Mesenchymal stem cell (in vitro differentiated cells and primary cell): ENCODE measurements around the gene ADORA2A.

ENCODE experiments used
- DNase-seq: peaks from one replicate; pipeline ENCODE4 v3.0.0-alpha.2; 2013
- H2AFZ ChIP-seq: one replicate; pipeline ENCODE4 v1.6.1; 2013; ENCODE audit warnings: low read depth, mild to moderate bottlenecking, control low read depth, inconsistent platforms, low read length, moderate library complexity
- H2AK5ac ChIP-seq: 2 replicates; pipeline ENCODE4 v1.6.1; 2013; ENCODE audit warnings: low read length, moderate library complexity, mild to moderate bottlenecking, inconsistent platforms; ENCODE audit not compliant: severe bottlenecking
- H2BK120ac ChIP-seq: one replicate; pipeline ENCODE4 v1.6.1; 2013; ENCODE audit warnings: low read depth, mild to moderate bottlenecking, inconsistent platforms, low read length, moderate library complexity
- H2BK12ac ChIP-seq, 2 experiments: one replicate each; pipeline ENCODE4 v1.6.1; 2013; ENCODE audit warnings: inconsistent platforms in 2 of 2, low read length in 2 of 2, mild to moderate bottlenecking in 2 of 2, moderate library complexity in 2 of 2, control low read depth in 1 of 2
- H2BK15ac ChIP-seq: one replicate; pipeline ENCODE4 v1.6.1; 2013; ENCODE audit warnings: mild to moderate bottlenecking, low read depth, inconsistent platforms; ENCODE audit not compliant: poor library complexity, severe bottlenecking
- H2BK5ac ChIP-seq: 2 replicates; pipeline ENCODE4 v1.6.1; 2013; ENCODE audit warnings: low read depth, mild to moderate bottlenecking, low read length, control low read depth, inconsistent platforms; ENCODE audit not compliant: poor library complexity, severe bottlenecking
- H3K14ac ChIP-seq, 2 experiments: one replicate each; pipeline ENCODE4 v1.6.1; 2013; ENCODE audit warnings: inconsistent platforms in 2 of 2, low read length in 2 of 2, control low read depth in 1 of 2, mild to moderate bottlenecking in 1 of 2, moderate library complexity in 1 of 2
- H3K18ac ChIP-seq, 2 experiments: one replicate each; pipeline ENCODE4 v1.6.1; 2013; ENCODE audit warnings: inconsistent platforms in 2 of 2, low read length in 2 of 2, control low read depth in 1 of 2, low read depth in 1 of 2, mild to moderate bottlenecking in 1 of 2
- H3K23ac ChIP-seq, 2 experiments: one replicate each; pipeline ENCODE4 v1.6.1; 2013; ENCODE audit warnings: inconsistent platforms in 2 of 2, low read length in 2 of 2, mild to moderate bottlenecking in 2 of 2, moderate library complexity in 2 of 2, control low read depth in 1 of 2
- H3K27ac ChIP-seq: 2 replicates; pipeline ENCODE4 v1.5.1; 2013; ENCODE audit warnings: mild to moderate bottlenecking, moderate library complexity, low read length, control low read depth, inconsistent platforms; ENCODE audit not compliant: poor library complexity, severe bottlenecking
- H3K27me3 ChIP-seq, 2 experiments: 2 replicates each; pipeline versions ENCODE4 v1.6.1 to v1.7.0; 2013; ENCODE audit warnings: low read length in 2 of 2, mild to moderate bottlenecking in 2 of 2, moderate library complexity in 2 of 2, control low read depth in 1 of 2, inconsistent platforms in 1 of 2; ENCODE audit not compliant: control insufficient read depth in 1 of 2, insufficient read depth in 1 of 2
- H3K36me3 ChIP-seq, 2 experiments: 2 replicates each; pipeline versions ENCODE4 v1.6.1 to v1.7.0; 2013; ENCODE audit warnings: low read length in 2 of 2, control low read depth in 1 of 2, inconsistent platforms in 1 of 2, low read depth in 1 of 2, mild to moderate bottlenecking in 1 of 2; ENCODE audit not compliant: insufficient read depth in 2 of 2, control insufficient read depth in 1 of 2
- H3K4ac ChIP-seq, 2 experiments: one replicate each; pipeline ENCODE4 v1.6.1; 2013; ENCODE audit warnings: inconsistent platforms in 2 of 2, low read length in 2 of 2, mild to moderate bottlenecking in 2 of 2, moderate library complexity in 2 of 2, control low read depth in 1 of 2, low read depth in 1 of 2
- H3K4me1 ChIP-seq: 2 replicates; pipeline ENCODE4 v1.6.1; 2013; ENCODE audit warnings: low read depth, low read length, control low read depth; ENCODE audit not compliant: control insufficient read depth, insufficient read depth
- H3K4me2 ChIP-seq: 2 replicates; pipeline ENCODE4 v1.6.1; 2013; ENCODE audit warnings: low read length, mild to moderate bottlenecking, inconsistent platforms; ENCODE audit not compliant: poor library complexity, severe bottlenecking
- H3K4me3 ChIP-seq, 2 experiments: 2 replicates each; pipeline versions ENCODE4 v1.5.1 to v1.7.0; 2013; ENCODE audit warnings: low read length in 2 of 2, mild to moderate bottlenecking in 2 of 2, control low read depth in 1 of 2, low read depth in 1 of 2; ENCODE audit not compliant: insufficient read depth in 1 of 2
- H3K79me1 ChIP-seq: replicated peaks from 2 replicates; pipeline ENCODE4 v1.6.1; 2013; ENCODE audit warnings: mild to moderate bottlenecking, control low read depth, low read length, inconsistent platforms; ENCODE audit not compliant: poor library complexity, severe bottlenecking
- H3K9ac ChIP-seq: 2 replicates; pipeline ENCODE4 v1.7.0; 2013; ENCODE audit warnings: mild to moderate bottlenecking, low read length, moderate library complexity
- H3K9me3 ChIP-seq: 2 replicates; pipeline ENCODE4 v1.7.0; 2013; ENCODE audit warnings: mild to moderate bottlenecking, low read length; ENCODE audit not compliant: control insufficient read depth
- H4K8ac ChIP-seq: one replicate; pipeline ENCODE4 v1.6.1; 2013; ENCODE audit warnings: inconsistent platforms, mild to moderate bottlenecking, low read length, moderate library complexity
- H4K91ac ChIP-seq: one replicate; pipeline ENCODE4 v1.6.1; 2013; ENCODE audit warnings: mild to moderate bottlenecking, low read length, inconsistent platforms
- WGBS: methylation state at CpG from one replicate; pipeline ENCODE4 v1.1.7; 2013; ENCODE audit warnings: mixed read lengths; 5-methylcytosine and 5-hydroxymethylcytosine counted together

Gene ADORA2A

GRCh38 chr22:24416095-24416494 is 11.3 kb upstream of the ADORA2A start:
- Histone ChIP-seq H2BK5ac (no peak overlapping the region), H3K9ac (no peak overlapping the region), H3K14ac (no peak overlapping the region), H3K4ac (no peak overlapping the region), H3K27me3 (no peaks in the 10 kb centered on the region), H3K9me3 (no peaks in the 10 kb centered on the region), H4K8ac (no peak overlapping the region), H4K91ac (peak overlapping the region; percentile 43), H2AK5ac (no peak overlapping the region), H3K4me3 (no peak overlapping the region), H3K36me3 (peaks cover 65 to 67% of the 10 kb centered on the region in 2 experiments), H3K4me2 (no peak overlapping the region), H2BK15ac (no peak overlapping the region), H2AFZ (no peak overlapping the region), H3K79me1 (peaks cover 9% of the 10 kb centered on the region), H3K27ac (no peak overlapping the region), H3K18ac (no peak overlapping the region), H2BK12ac (no peak overlapping the region), H2BK120ac (no peak overlapping the region), H3K23ac (no peak overlapping the region), H3K4me1 (peaks cover 24% of the 10 kb centered on the region)
- no peak for DNase-seq
- 94% methylated on average over 8 of the region's 8 CpGs for WGBS

- WGBS, result 93% methylated on average over 6 of the region's 6 CpGs
- Histone ChIP-seq H3K14ac (no peak overlapping the region), H3K9ac (no peak overlapping the region), H3K4me3 (no peak overlapping the region), H4K8ac (no peak overlapping the region), H3K18ac (no peak overlapping the region), H4K91ac (no peak overlapping the region), H3K4me1 (peaks cover 24% of the 10 kb centered on the region), H2BK5ac (no peak overlapping the region), H3K27ac (no peak overlapping the region), H3K27me3 (peaks cover 0 to under 1% of the 10 kb centered on the region in 2 experiments), H3K4ac (no peak overlapping the region), H2BK15ac (no peak overlapping the region), H3K79me1 (peaks cover 5% of the 10 kb centered on the region), H2BK120ac (no peak overlapping the region), H3K9me3 (no peaks in the 10 kb centered on the region), H3K4me2 (no peak overlapping the region), H2AK5ac (no peak overlapping the region), H3K23ac (no peak overlapping the region), H2BK12ac (no peak overlapping the region), H3K36me3 (peaks cover 61 to 62% of the 10 kb centered on the region in 2 experiments), H2AFZ (no peak overlapping the region)
- DNase-seq, result no peak
These were observed 10.8 kb upstream of the ADORA2A start for GRCh38 chr22:24416611-24417010.

- Histone ChIP-seq H4K8ac (no peak overlapping the region), H3K18ac (no peak overlapping the region), H3K9me3 (no peaks in the 10 kb centered on the region), H2BK120ac (no peak overlapping the region), H3K4ac (no peak overlapping the region), H3K27ac (no peak overlapping the region), H3K23ac (no peak overlapping the region), H3K36me3 (peaks cover 55 to 56% of the 10 kb centered on the region in 2 experiments), H3K4me3 (no peak overlapping the region), H3K4me2 (no peak overlapping the region), H2BK5ac (no peak overlapping the region), H3K14ac (no peak overlapping the region), H2AK5ac (no peak overlapping the region), H4K91ac (no peak overlapping the region), H2AFZ (no peak overlapping the region), H3K79me1 (peaks cover 3% of the 10 kb centered on the region), H3K9ac (no peak overlapping the region), H2BK12ac (no peak overlapping the region), H3K27me3 (peaks cover under 1 to 6% of the 10 kb centered on the region in 2 experiments), H3K4me1 (peaks cover 24% of the 10 kb centered on the region), H2BK15ac (no peak overlapping the region)
- no peak for DNase-seq
- WGBS, result 95% methylated on average over 7 of the region's 7 CpGs
These were observed 10.2 kb upstream of the ADORA2A start for GRCh38 chr22:24417200-24417599.

- 93% methylated on average over 16 of the region's 16 CpGs for WGBS
- no peak overlapping the region for H3K4me3 ChIP-seq
- no peak overlapping the region for H3K18ac ChIP-seq
- H3K36me3 ChIP-seq, result peaks cover 46 to 48% of the 10 kb centered on the region in 2 experiments
- no peaks in the 10 kb centered on the region for H3K9me3 ChIP-seq
- H3K4ac ChIP-seq, result no peak overlapping the region
- H2AK5ac ChIP-seq, result no peak overlapping the region
- H3K4me1 ChIP-seq, result peaks cover 24% of the 10 kb centered on the region
- H4K8ac ChIP-seq, result no peak overlapping the region
- no peak overlapping the region for H3K4me2 ChIP-seq
- H3K79me1 ChIP-seq, result peaks cover 3% of the 10 kb centered on the region
- H3K27ac ChIP-seq, result no peak overlapping the region
- no peak overlapping the region for H3K9ac ChIP-seq
- H3K23ac ChIP-seq, result no peak overlapping the region
- H3K14ac ChIP-seq, result no peak overlapping the region
- H3K27me3 ChIP-seq, result peaks cover 6% of the 10 kb centered on the region in 2 experiments
- no peak for DNase-seq
- no peak overlapping the region for H2BK120ac ChIP-seq
- H2AFZ ChIP-seq, result no peak overlapping the region
- H2BK5ac ChIP-seq, result no peak overlapping the region
- no peak overlapping the region for H2BK12ac ChIP-seq
- no peak overlapping the region for H4K91ac ChIP-seq
- no peak overlapping the region for H2BK15ac ChIP-seq
These were observed 9.3 kb upstream of the ADORA2A start for GRCh38 chr22:24417901-24418641.
